HG03469 (cell line): ENCODE measurements around the gene HRH2.
"Not testable (repeated sequence)": the region's sequence is repeated elsewhere in the genome, so short reads cannot be mapped to it uniquely, and the experiment has no call there.

Experiments
- ATAC-seq: cut with Tn5 transposase; IDR thresholded peaks from one replicate; pipeline ENCODE4 v1.9.1; 2021; ENCODE audit warnings: mild to moderate bottlenecking, moderate library complexity, moderate number of reproducible peaks; ENCODE audit not compliant: unreplicated experiment

The HRH2 gene

GRCh38 chr5:175657593-175658271 lies at the start of gene HRH2:
HRH2 (plus strand) TSS chr5:175658071; CDS start chr5:175683234, 25,163 bp downstream.
- no peak for ATAC-seq

GRCh38 chr5:175609526-175609925 lies 48.3 kb upstream of the HRH2 start:
- ATAC-seq, result no peak

GRCh38 chr5:175610381-175610780 lies 47.5 kb upstream of the HRH2 start:
- no peak for ATAC-seq

- ATAC-seq, result no peak
Observed at GRCh38 chr5:175610898-175611297, 47.0 kb upstream of the HRH2 start.

- ATAC-seq, result no peak
Observed at GRCh38 chr5:175614223-175614815, 43.6 kb upstream of the HRH2 start.

- ATAC-seq, result no peak
Observed at GRCh38 chr5:175614861-175615260, 43.0 kb upstream of the HRH2 start.

GRCh38 chr5:175616083-175616482 lies 41.8 kb upstream of the HRH2 start:
- ATAC-seq, result no peak

GRCh38 chr5:175616527-175616926 lies 41.3 kb upstream of the HRH2 start:
- not testable (repeated sequence) for ATAC-seq

GRCh38 chr5:175617447-175617846 lies 40.4 kb upstream of the HRH2 start:
- ATAC-seq, result no peak

- no peak for ATAC-seq
Observed at GRCh38 chr5:175620527-175620926, 37.3 kb upstream of the HRH2 start.

- no peak for ATAC-seq
Observed at GRCh38 chr5:175621971-175622370, 35.9 kb upstream of the HRH2 start.

GRCh38 chr5:175623088-175623487 lies 34.8 kb upstream of the HRH2 start:
- ATAC-seq, result no peak

- ATAC-seq, result no peak
Observed at GRCh38 chr5:175624316-175624715, 33.6 kb upstream of the HRH2 start.

- no peak for ATAC-seq
Observed at GRCh38 chr5:175627005-175627404, 30.9 kb upstream of the HRH2 start.

GRCh38 chr5:175627739-175628138 lies 30.1 kb upstream of the HRH2 start:
- no peak for ATAC-seq

GRCh38 chr5:175628668-175629067 lies 29.2 kb upstream of the HRH2 start:
- ATAC-seq, result no peak

GRCh38 chr5:175629261-175629660 lies 28.6 kb upstream of the HRH2 start:
- ATAC-seq, result no peak

- no peak for ATAC-seq
Observed at GRCh38 chr5:175629793-175630192, 28.1 kb upstream of the HRH2 start.

- no peak for ATAC-seq
Observed at GRCh38 chr5:175635854-175636584, 21.9 kb upstream of the HRH2 start.

GRCh38 chr5:175638305-175638704 lies 19.6 kb upstream of the HRH2 start:
- no peak for ATAC-seq

GRCh38 chr5:175640106-175640775 lies 17.6 kb upstream of the HRH2 start:
- ATAC-seq, result no peak
